HG03575 (cell line): ENCODE results near the gene CIC.
A peak's percentile ranks its signal among the peaks of the same experiment; 100 is the strongest.
"Not testable (repeated sequence)": the region's sequence is repeated elsewhere in the genome, so short reads cannot be mapped to it uniquely, and the experiment has no call there.

Source experiments
- ATAC-seq: cut with Tn5 transposase; IDR thresholded peaks from one replicate; pipeline ENCODE4 v1.9.1; 2021; ENCODE audit not compliant: unreplicated experiment, insufficient number of reproducible peaks, low FRiP score; ENCODE audit errors: extremely low read depth

The CIC gene

GRCh38 chr19:42254089-42254849 lies 14.8 kb upstream of the CIC start:
- no peak for ATAC-seq

GRCh38 chr19:42254850-42255765 lies 13.9 kb upstream of the CIC start, which contains the start of gene ERF:
TSS of gene ERF (minus strand) at chr19:42255128. CDS start at chr19:42254999, 129 bp downstream.
- ATAC-seq = no peak

- ATAC-seq = no peak
Observed at GRCh38 chr19:42255766-42256745, 13.0 kb upstream of the CIC start.

GRCh38 chr19:42257842-42258241 lies 11.2 kb upstream of the CIC start:
- not testable (repeated sequence) for ATAC-seq

GRCh38 chr19:42261763-42262162 lies 7.3 kb upstream of the CIC start:
- ATAC-seq = no peak

- ATAC-seq = not testable (repeated sequence)
Observed at GRCh38 chr19:42266105-42266504, 2.9 kb upstream of the CIC start.

- not testable (repeated sequence) for ATAC-seq
Observed at GRCh38 chr19:42266928-42267603, 2.0 kb upstream of the CIC start.

GRCh38 chr19:42267644-42268141 lies 1.4 kb upstream of the CIC start:
- no peak for ATAC-seq

GRCh38 chr19:42268142-42268703 lies 829 bp upstream of the CIC start:
- peak; percentile 24 for ATAC-seq

GRCh38 chr19:42269478-42270345 lies 660 bp downstream of the CIC start:
- ATAC-seq = no peak

- no peak for ATAC-seq
Observed at GRCh38 chr19:42270346-42271044, 1.4 kb downstream of the CIC start.

GRCh38 chr19:42271045-42271419 lies 2.0 kb downstream of the CIC start:
- no peak for ATAC-seq

GRCh38 chr19:42271861-42272534 lies 2.9 kb downstream of the CIC start:
- ATAC-seq = no peak

GRCh38 chr19:42272535-42272897 lies 3.5 kb downstream of the CIC start:
- ATAC-seq = no peak

GRCh38 chr19:42272989-42273406 lies 3.9 kb downstream of the CIC start:
- ATAC-seq = no peak
